Skeletal muscle satellite cell (primary cell): ENCODE measurements around the gene AKAP1.
"Not testable (repeated sequence)": the region's sequence is repeated elsewhere in the genome, so short reads cannot be mapped to it uniquely, and the experiment has no call there.

Source experiments
- H3K27me3 ChIP-seq: 2 replicates; pipeline ENCODE4 v1.7.0; 2013; ENCODE audit warnings: low read length; ENCODE audit not compliant: control insufficient read depth, insufficient read depth
- H3K36me3 ChIP-seq: 2 replicates; pipeline ENCODE4 v1.7.0; 2013; ENCODE audit warnings: mild to moderate bottlenecking, control low read depth, low read length; ENCODE audit not compliant: insufficient read depth
- H3K4me1 ChIP-seq: 2 replicates; pipeline ENCODE4 v1.7.0; 2013; ENCODE audit warnings: low read length; ENCODE audit not compliant: control insufficient read depth, insufficient read depth
- H3K4me2 ChIP-seq: 2 replicates; pipeline ENCODE4 v1.7.0; 2013; ENCODE audit warnings: mild to moderate bottlenecking, low read length
- H3K4me3 ChIP-seq: 2 replicates; pipeline ENCODE4 v1.7.0; 2013; ENCODE audit warnings: low read length
- H3K9ac ChIP-seq: 2 replicates; pipeline ENCODE4 v1.7.0; 2013; ENCODE audit warnings: mild to moderate bottlenecking, low read depth, low read length, moderate library complexity
- H3K9me3 ChIP-seq: replicated peaks from 2 replicates; pipeline ENCODE4 v1.7.0; 2013; ENCODE audit warnings: mild to moderate bottlenecking, control low read depth, low read length

Gene AKAP1

DNA sequence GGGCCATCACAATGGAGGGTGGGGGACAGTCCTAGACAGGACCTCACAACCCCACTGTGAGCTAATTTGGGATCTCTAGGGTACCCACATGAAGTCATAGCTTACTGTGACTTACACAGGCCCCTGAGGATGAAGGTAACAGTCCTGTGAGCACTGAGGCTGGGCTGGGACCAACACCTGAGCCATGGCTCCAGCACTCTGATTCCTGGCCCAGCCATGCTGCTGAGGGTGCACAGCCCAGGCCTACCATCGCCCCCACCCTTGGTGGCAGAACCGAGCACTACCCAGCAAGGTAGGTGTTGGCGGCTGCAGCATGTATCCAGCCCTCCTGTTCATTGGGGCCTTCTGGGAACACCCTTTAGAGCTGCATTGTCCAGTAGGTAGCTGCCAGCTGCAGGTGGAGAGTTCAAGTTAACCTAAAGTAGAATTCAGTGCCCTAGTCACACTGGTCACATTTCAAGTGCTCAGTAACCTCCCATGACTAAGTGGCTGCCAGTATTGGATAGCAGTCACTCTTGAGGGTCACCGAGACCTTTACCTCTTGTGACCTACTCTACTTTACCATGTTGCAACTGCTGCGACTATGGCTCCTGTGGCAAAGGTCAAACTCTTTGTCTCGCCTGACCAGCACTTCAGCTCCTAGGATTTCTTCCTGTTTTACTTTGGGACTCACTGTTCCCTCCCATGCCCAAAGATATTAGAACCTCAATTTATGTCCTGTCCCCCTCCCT is 11.6 kb downstream of the AKAP1 start:
- H3K4me3 ChIP-seq = no peak overlapping the region
- no peaks in the 10 kb centered on the region for H3K9me3 ChIP-seq
- no peaks in the 10 kb centered on the region for H3K36me3 ChIP-seq
- peaks cover 10% of the 10 kb centered on the region for H3K4me1 ChIP-seq
- no peak overlapping the region for H3K4me2 ChIP-seq
- H3K9ac ChIP-seq = no peak overlapping the region
- no peaks in the 10 kb centered on the region for H3K27me3 ChIP-seq

DNA sequence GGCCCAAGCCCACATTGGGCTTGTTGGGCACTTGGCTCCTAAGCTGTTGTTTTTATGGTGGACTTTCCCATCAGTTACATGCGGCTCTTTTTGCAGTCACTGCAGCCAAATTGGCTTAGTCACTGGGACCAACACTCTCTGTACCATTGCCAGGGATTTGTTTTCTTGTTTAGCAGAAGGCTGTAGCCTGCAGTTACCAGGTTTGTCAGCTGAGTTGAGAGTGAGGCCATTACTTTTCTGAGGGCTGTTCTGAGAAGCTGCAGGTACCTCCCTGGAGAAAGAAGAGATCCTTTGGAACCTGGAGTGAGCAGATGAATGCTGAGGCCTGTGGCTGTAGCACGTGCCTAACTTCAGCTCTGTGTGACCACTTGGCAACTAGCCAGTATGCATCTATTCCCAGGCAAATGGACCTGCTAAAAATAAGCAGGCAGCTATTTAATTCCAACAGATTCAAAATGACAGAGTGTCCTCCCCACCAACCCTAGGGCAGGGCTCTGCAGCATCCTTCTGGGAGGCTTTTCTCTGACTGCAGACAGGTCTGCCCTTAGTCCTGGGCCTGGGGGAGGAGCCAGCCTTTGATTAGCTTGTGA is 12.9 kb downstream of the AKAP1 start:
- no peak overlapping the region for H3K4me3 ChIP-seq
- peaks cover 10% of the 10 kb centered on the region for H3K4me1 ChIP-seq
- H3K9ac ChIP-seq = no peak overlapping the region
- no peaks in the 10 kb centered on the region for H3K36me3 ChIP-seq
- no peak overlapping the region for H3K4me2 ChIP-seq
- H3K27me3 ChIP-seq = no peaks in the 10 kb centered on the region
- H3K9me3 ChIP-seq = no peaks in the 10 kb centered on the region

DNA sequence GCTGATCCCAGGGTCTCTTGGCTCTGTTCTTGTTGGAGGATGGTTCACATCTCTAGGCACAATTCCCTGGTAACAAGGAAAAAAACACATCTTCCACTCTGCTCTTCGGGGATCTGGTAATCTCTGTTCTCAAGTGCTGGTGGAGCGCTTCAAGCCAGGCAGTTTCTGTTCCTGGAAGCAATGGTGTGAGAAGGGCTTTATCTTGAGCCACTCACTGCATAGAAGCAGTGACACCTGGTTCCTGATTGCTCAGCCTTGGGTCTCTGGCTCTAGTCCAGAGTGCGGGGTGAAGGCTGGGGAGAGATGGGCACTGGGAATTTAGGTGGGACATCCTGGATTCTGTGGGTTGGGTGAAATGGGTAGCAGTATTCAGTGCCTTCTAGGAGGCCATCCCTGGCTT is 14.1 kb downstream of the AKAP1 start:
- Histone ChIP-seq H3K4me1 (peaks cover 10% of the 10 kb centered on the region), H3K9ac (no peak overlapping the region), H3K4me3 (no peak overlapping the region), H3K27me3 (no peaks in the 10 kb centered on the region), H3K36me3 (no peaks in the 10 kb centered on the region), H3K4me2 (no peak overlapping the region), H3K9me3 (no peaks in the 10 kb centered on the region)

DNA sequence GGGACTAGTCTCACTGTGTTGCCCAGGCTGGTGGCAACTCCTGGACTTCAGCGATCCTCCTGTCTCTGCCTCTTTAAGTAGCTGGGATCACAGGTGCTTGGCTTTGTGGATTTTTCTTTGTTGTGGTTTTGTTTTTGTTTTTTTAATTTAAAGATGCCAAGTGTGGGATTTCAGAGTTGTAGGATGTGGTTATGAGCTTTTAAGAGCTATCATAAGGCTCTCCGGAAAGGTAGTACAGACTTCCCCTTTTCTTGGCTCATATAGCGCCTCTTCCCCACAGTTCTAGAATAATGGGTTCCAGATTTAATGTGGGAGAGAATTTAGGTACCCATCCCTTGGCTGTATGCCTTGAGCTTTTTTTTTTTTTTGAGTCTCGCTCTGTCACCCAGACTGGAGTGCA is 17.1 kb downstream of the AKAP1 start:
- Histone ChIP-seq H3K27me3 (no peaks in the 10 kb centered on the region), H3K9me3 (no peaks in the 10 kb centered on the region), H3K4me1 (peaks cover 29% of the 10 kb centered on the region), H3K4me2 (no peak overlapping the region), H3K36me3 (no peaks in the 10 kb centered on the region), H3K4me3 (no peak overlapping the region), H3K9ac (no peak overlapping the region)

DNA sequence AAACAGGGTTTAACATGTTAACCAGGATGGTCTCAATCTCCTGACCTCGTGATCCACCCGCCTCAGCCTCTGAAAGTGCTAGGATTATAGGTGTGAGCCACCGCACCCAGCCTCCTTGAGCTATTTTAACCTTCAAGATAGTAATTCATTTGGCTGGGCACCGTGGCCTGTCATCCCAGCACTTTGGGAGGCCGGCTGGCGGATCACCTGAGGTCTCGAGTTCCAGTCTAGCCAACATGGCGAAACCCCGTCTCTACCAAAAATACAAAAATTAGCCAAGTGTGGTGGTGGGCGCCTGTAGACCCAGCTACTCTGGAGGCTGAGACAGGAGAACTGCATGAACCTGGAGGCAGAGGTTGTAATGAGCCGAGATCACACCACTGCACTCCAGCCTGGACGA is 17.6 kb downstream of the AKAP1 start:
- not testable (repeated sequence) for H3K9me3 ChIP-seq, H3K4me3 ChIP-seq, H3K9ac ChIP-seq, H3K4me2 ChIP-seq, H3K27me3 ChIP-seq, H3K36me3 ChIP-seq
- peaks cover 31% of the 10 kb centered on the region for H3K4me1 ChIP-seq

DNA sequence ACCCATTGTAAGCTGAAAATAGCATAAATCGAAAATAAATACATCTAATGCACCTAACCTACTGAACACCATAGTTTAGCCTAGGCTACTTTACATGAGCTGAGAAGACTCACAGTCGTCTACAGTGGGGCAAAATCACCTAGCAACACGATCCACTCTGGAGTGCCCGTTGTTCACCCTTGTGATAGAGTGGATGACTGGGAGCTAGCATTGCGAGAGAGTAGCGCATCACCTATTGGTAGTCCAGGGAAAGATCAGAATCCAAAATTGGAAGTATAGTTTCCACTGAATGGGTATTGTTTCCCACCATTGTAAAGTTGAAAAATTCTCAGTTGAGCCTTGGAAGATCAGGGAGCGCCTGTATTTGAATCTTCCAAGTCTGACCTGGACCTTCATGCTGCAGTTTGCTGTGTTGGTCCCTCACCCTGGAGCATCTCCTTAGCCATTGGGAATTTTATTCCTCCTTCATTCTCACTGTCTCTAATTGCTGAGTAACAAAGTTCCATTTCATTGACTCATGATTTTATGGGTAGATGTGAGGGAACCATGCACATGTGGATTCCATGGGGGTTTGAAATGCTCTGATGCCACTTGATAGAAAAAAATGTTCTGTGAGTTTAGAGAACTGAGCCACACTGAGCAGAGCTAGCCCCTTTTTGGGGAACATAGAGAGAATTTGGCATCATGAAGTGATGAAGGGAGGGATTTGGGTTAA is 19.6 kb downstream of the AKAP1 start:
- H3K9ac ChIP-seq = no peak overlapping the region
- H3K4me1 ChIP-seq = peaks cover 29% of the 10 kb centered on the region
- peak overlapping the region; percentile 18 for H3K4me2 ChIP-seq
- H3K27me3 ChIP-seq = no peaks in the 10 kb centered on the region
- H3K36me3 ChIP-seq = no peaks in the 10 kb centered on the region
- H3K4me3 ChIP-seq = no peak overlapping the region
- no peaks in the 10 kb centered on the region for H3K9me3 ChIP-seq

DNA sequence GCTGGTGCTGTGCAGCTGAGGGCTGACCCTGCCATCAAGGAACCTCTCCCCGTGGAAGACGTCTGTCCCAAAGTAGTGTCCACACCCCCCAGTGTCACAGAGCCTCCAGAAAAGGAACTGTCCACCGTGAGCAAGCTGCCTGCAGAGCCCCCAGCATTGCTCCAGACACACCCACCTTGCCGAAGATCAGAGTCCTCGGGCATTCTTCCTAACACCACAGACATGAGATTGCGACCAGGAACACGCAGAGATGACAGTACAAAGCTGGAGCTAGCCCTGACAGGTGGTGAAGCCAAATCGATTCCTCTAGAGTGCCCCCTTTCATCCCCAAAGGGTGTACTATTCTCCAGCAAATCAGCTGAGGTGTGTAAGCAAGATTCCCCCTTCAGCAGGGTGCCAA is 20.5 kb downstream of the AKAP1 start:
- Histone ChIP-seq H3K4me1 (peaks cover 29% of the 10 kb centered on the region), H3K9me3 (no peaks in the 10 kb centered on the region), H3K4me2 (no peak overlapping the region), H3K36me3 (no peaks in the 10 kb centered on the region), H3K4me3 (no peak overlapping the region), H3K9ac (no peak overlapping the region), H3K27me3 (no peaks in the 10 kb centered on the region)

DNA sequence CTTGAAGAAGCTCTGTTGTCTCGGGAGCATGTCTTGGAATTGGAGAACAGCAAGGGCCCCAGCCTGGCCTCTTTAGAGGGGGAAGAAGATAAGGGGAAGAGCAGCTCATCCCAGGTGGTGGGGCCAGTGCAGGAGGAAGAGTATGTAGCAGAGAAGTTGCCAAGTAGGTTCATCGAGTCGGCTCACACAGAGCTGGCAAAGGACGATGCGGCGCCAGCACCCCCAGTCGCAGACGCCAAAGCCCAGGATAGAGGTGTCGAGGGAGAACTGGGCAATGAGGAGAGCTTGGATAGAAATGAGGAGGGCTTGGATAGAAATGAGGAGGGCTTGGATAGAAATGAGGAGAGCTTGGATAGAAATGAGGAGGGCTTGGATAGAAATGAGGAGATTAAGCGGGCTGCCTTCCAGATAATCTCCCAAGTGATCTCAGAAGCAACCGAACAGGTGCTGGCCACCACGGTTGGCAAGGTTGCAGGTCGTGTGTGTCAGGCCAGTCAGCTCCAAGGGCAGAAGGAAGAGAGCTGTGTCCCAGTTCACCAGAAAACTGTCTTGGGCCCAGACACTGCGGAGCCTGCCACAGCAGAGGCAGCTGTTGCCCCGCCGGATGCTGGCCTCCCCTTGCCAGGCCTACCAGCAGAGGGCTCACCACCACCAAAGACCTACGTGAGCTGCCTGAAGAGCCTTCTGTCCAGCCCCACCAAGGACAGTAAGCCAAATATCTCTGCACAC is 21.2 kb downstream of the AKAP1 start:
- H3K9me3 ChIP-seq = no peaks in the 10 kb centered on the region
- no peak overlapping the region for H3K4me2 ChIP-seq
- no peak overlapping the region for H3K9ac ChIP-seq
- no peak overlapping the region for H3K4me3 ChIP-seq
- H3K4me1 ChIP-seq = peaks cover 29% of the 10 kb centered on the region
- H3K27me3 ChIP-seq = no peaks in the 10 kb centered on the region
- H3K36me3 ChIP-seq = no peaks in the 10 kb centered on the region

DNA sequence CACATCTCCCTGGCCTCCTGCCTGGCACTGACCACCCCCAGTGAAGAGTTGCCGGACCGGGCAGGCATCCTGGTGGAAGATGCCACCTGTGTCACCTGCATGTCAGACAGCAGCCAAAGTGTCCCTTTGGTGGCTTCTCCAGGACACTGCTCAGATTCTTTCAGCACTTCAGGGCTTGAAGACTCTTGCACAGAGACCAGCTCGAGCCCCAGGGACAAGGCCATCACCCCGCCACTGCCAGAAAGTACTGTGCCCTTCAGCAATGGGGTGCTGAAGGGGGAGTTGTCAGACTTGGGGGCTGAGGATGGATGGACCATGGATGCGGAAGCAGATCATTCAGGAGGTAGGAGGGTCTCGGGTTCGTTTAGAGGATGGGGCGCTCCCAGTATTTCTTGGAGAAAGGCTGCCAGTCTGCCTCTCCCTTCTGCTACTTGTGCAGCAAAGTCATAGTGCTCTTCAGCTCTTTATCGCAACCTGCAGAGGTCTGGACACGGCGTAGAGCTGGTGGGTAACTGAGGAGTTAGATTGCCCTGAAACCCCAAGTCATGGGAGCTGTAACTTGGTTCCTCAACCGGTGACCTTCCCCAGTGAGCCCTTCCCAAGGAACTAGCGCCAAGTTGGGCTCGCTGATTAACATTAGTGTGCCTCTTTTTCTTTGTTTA is 21.9 kb downstream of the AKAP1 start:
- H3K9me3 ChIP-seq = no peaks in the 10 kb centered on the region
- no peak overlapping the region for H3K4me2 ChIP-seq
- no peaks in the 10 kb centered on the region for H3K27me3 ChIP-seq
- no peak overlapping the region for H3K4me3 ChIP-seq
- H3K4me1 ChIP-seq = peaks cover 29% of the 10 kb centered on the region
- no peaks in the 10 kb centered on the region for H3K36me3 ChIP-seq
- H3K9ac ChIP-seq = no peak overlapping the region

DNA sequence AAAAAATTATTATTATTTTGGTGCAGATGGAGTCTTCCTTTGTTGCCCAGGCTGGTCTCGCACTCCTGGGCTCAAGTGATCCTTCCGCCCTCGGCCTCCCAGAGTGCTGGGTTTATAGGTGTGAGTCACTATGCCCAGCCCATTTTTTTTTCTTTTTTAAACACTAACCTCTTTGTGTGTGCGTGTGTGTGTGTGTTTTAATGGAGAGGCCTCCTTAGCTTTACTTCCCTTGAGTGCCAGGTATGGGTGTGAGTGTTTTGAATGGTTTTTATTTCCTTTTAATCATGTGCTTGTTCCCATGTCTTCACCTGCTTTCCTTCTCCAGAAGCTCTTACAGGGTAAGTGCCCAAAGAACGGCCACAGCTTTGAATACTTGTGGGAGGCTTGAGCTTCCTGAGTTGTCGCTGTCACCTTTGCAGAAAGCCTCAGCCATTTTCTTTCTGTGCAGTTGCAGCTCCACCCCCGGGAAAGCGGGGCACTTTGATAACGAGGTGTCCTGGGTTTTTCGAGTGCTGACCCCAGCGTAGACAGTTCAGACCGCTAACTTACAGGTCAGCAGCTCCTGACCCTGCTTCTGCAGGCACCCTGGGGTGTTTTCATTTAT is 22.6 kb downstream of the AKAP1 start:
- H3K36me3 ChIP-seq = no peaks in the 10 kb centered on the region
- H3K4me3 ChIP-seq = no peak overlapping the region
- no peaks in the 10 kb centered on the region for H3K27me3 ChIP-seq
- peaks cover 29% of the 10 kb centered on the region for H3K4me1 ChIP-seq
- H3K9me3 ChIP-seq = no peaks in the 10 kb centered on the region
- no peak overlapping the region for H3K4me2 ChIP-seq
- H3K9ac ChIP-seq = no peak overlapping the region
